Posterior cingulate gyrus (tissue), 11 donors: ENCODE results near the gene ARL8A.
"Not testable (repeated sequence)": the region's sequence is repeated elsewhere in the genome, so short reads cannot be mapped to it uniquely, and the experiment has no call there.

Experiments used
- DNase-seq, 10 donors: peaks; one replicate each; pipeline versions ENCODE4 v3.0.0 to v3.0.0-alpha.2; 2020 to 2021; ENCODE audit warnings: mixed read lengths in 3 of 10
- intact Hi-C: fragments of 100-400 bp; cut with DNase I; formaldehyde crosslinking; loops from one replicate; pipeline ENCODE4 v1.15.1; 2023

The ARL8A gene

GRCh38 chr1:202124142-202124541 lies 20.4 kb downstream of the ARL8A start:
- intact Hi-C loops: no loop called here
- DNase-seq: no peak

DNA sequence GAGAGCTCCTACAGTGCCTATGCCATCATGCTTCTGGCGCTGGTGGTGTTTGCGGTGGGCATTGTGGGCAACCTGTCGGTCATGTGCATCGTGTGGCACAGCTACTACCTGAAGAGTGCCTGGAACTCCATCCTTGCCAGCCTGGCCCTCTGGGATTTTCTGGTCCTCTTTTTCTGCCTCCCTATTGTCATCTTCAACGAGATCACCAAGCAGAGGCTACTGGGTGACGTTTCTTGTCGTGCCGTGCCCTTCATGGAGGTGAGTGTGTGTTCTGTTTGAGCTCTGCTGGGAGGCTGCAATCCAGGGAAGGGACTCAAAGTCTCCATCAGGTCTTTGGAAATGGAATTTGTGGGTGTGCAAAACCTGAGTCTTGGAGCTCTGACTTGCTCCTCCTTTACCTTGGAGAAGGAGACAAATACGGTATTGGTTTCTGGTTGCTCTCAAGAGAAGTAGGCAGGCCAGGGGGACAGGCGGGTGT lies 21.2 kb downstream of the ARL8A start:
- DNase-seq: peak in 1 of 10 donors; percentile 23
- intact Hi-C loops: no loop called here

DNA sequence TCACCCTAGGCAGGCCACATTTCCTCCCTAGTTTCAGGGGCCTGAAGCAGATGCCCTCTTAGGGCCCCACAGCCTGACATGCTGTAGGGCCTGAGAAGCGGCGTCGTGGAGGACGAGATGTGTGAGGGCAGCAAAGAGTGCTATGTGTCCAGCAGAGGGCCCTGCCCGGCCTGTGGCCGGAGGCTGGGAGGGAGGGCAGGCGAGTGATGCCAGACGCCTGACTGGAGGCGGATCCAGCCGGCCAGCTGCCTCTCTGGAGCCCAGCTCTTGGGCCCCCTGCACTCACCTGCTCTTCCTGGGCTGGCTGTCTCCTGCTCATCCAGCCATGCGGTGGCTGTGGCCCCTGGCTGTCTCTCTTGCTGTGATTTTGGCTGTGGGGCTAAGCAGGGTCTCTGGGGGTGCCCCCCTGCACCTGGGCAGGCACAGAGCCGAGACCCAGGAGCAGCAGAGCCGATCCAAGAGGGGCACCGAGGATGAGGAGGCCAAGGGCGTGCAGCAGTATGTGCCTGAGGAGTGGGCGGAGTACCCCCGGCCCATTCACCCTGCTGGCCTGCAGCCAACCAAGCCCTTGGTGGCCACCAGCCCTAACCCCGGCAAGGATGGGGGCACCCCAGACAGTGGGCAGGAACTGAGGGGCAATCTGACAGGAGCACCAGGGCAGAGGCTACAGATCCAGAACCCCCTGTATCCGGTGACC lies 21.8 kb downstream of the ARL8A start, which contains the start of gene GPR37L1:
Gene GPR37L1, plus strand, starts transcription at position 279 of the 697 bp plus-strand sequence. Its CDS starts 47 bp downstream, at position 326.
- intact Hi-C loops: loop anchor here (1.0 kb wide), 1 partner anchor 13 kb away; no protein-coding TSS in a partner anchor
- DNase-seq: peak; percentile 75 to 98 (median 82)

- intact Hi-C loops: no loop called here
- no peak for DNase-seq
These were observed 23.5 kb downstream of the ARL8A start for GRCh38 chr1:202121006-202121405.

DNA sequence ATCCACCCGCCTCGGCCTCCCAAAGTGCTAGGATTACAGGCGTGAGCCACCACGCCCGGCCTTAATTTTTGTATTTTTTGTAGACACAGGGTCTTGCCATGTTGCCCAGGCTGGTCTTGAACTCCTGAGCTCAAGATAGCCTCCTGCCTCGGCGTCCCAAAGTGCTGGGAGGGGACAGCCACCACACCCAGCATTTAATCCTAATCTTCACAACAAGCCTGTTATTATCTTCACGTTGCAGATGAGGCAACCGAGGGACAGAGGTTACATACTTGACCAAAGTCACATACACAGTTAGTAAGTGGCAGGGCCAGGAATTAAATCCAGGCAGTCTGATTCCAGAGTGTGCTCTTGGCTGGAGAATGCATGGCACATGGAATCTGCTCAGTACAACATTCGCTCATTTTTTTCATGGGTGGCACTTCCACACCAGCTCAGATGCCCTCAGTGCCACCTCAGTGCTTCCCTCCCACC lies 26.6 kb downstream of the ARL8A start:
- intact Hi-C loops: loop anchor here (1.0 kb wide), 1 partner anchor 109 kb away; no protein-coding TSS in a partner anchor
- no peak for DNase-seq

GRCh38 chr1:202116287-202116686 lies 28.2 kb downstream of the ARL8A start:
- intact Hi-C loops: no loop called here
- no peak for DNase-seq

DNA sequence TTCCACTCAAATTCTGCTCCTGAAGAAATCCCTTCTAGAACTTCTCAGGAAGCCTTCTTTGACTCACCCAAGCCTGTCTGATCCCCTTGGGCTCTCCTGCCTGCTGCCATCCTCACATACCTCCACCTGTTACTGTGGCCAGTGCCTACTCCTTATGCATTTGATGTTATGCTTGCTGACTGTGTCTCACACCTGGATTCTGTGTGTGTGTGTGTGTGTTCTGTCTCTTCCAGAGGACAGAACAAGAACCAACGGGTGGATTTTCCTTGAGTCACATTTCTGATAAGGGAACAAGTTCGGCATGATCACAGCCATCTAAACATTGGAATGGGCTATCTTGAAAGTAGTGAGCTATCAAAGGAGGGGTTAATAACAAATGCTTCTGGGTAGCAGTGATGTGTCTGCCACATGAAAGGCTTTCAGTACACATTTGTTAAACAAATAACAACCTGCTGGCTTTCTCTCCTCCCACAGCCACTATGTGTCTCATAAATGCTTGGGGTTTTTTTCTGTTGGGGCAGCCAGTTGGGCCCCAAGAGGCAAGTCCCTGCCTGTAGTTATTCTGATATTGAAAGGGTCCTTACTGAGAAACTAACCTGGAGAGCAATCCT lies 30.7 kb downstream of the ARL8A start:
- intact Hi-C loops: no loop called here
- DNase-seq: no peak

DNA sequence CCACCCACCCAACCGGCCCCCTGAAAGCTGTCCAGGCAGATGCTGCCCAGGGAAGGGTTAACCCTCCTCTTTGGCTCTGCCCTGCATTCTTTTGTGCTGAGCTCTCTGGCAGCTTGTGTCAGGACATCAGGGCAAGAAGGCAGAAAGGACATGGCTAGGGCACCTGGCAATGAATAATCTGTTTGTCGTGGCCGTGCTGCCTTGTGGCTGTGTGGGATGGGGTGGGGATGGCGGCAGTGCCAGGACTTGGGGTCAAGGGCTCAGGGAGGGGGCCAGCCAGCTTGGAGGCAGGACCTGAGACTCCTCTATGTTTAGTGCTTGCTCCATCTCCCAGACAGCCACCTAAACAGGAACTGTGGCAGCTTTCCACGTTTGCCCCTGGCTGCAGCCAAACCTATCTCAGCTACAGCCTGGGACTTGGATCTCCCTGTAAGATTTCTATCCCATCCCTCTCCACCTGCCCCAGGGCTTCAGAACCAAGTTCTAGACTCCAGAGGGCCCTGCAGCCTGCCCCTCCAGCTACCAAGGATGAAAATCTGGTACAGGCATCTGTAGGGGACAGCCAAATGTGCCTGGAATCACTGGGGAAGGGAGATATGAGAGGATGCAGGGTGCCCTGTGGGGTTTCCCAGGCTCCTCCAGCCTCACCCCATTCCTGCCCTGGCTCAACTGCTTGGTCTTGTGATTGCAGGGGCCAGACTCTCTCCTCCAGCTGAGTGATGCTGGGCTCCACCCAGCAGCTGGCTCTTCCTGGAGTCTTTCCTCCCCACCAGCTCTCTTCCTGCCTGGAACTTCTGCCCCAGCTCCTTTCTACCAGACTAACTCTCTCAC lies 31.5 kb downstream of the ARL8A start:
- intact Hi-C loops: no loop called here
- DNase-seq: no peak

GRCh38 chr1:202111589-202111988 lies 32.9 kb downstream of the ARL8A start:
- intact Hi-C loops, DNase-seq: not testable (repeated sequence)

GRCh38 chr1:202110977-202111376 lies 33.6 kb downstream of the ARL8A start:
- DNase-seq: no peak
- intact Hi-C loops: no loop called here

DNA sequence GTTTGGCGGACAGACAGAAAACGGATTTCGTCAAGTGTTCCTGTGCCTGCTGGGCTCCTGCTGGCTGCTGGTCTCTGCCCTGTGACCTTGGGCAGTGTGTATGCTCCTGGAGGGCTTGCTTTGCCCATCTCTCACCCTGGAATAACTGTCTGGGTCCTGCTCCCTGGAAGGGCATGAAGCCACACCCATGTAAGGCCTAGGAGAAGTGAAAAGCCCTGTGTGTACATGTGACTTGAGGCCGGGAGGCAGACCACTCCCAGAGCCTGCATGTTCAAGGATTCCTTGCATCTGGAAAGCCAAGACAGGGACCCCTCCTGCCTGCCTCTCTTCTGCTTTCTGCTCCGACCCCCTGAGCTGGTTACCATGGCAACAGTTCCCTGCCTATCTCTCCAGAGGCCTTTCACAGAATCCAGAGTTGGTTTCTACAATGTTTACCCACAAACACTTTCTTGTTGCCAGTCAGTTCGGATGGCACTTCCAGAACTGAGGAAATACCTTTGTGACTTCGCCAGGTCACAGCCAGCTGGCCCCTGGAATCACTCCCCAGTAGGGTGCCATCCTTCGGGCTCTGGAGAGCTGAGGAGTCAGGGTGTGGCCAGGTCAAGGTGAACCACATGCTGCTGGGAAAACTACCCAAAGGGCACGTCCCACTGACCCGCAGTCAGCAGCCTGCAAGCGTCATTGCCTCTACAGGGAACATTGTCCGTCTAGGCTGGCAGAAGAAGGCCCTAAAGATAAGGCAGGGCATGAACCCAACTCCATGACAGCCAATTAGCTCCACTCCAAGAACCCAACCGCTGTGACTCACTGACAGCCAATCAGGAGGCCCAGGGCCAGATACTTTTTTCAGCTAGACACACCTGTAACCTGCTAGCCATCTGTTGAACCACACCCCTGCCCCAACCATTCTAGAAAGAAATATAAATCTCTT lies 36.5 kb downstream of the ARL8A start:
- intact Hi-C loops: no loop called here
- no peak for DNase-seq

- intact Hi-C loops: no loop called here
- no peak for DNase-seq
These were observed 37.2 kb downstream of the ARL8A start for GRCh38 chr1:202107321-202107761.

GRCh38 chr1:202106340-202107254 lies 37.9 kb downstream of the ARL8A start:
- intact Hi-C loops: no loop called here
- DNase-seq: no peak

- DNase-seq: no peak
- intact Hi-C loops: no loop called here
These were observed 38.8 kb downstream of the ARL8A start for GRCh38 chr1:202105571-202106339.

GRCh38 chr1:202104073-202104472 lies 40.5 kb downstream of the ARL8A start:
- DNase-seq: no peak
- intact Hi-C loops: no loop called here

DNA sequence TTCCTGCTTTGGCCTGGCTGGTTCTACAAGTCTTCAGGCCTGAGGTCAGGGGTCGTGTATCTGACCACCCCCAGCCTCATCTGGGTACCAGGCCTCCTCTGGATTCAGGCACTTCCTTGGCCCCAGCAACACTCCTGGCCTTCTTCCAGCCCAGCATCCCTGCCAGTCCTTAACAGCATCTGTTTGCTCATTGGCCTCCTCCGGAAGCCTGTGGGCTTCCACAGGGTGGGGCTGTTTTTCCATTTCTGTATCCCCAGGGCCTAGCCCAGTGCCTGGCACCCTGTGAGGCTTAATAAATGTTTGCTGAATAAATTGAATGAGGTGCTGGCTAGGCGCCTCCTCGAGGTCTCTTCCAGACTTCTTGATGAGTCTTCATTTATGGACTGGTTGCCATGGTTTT lies 43.4 kb downstream of the ARL8A start:
- DNase-seq: peak in 1 of 10 donors; percentile 16
- intact Hi-C loops: no loop called here

DNA sequence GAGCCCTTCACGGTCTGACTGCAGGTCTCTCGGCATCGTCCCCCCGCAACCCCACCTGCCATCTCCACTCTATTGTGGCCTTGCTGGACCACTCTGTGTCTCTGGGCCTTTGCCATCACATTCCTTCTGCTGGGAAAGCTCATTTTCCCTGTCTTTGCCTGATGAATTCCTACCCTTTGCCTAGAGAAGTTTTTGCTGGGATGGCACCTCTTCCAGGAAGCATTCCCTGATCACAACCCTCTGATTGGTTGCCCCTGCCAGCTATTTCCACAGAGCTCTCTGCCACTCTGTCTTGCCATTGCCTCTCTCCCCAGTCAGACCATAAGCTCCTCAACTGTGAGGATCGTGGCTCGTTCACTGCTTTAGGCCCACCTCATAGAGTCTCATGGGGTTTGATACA lies 50.7 kb downstream of the ARL8A start:
- intact Hi-C loops: no loop called here
- no peak for DNase-seq

DNA sequence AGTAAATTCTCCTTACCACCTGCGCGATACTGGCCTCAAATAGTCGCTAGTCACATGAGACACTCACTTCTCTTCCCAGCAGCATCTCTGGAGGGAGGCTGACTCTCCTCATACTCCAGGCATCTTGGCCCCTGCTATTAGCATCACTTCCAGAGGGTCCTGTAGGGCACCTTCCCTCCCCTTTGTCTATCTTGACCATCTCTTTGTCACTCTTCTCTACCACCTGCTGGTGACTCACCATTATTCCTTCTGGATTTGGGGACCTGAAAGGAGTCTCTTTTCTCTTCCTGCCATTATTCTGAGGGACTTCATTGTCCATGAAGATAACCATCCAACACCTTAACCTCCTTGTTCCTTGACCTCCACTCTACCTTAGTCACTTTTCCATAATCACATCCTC lies 53.5 kb downstream of the ARL8A start:
- intact Hi-C loops: no loop called here
- no peak for DNase-seq
